K562 (cell line): ENCODE data around the gene KCNK1. TPM values are rescaled to one million over a fixed set of nuclear protein-coding genes. Genes with fewer than 3 reads are reported as not detected.
A peak's percentile ranks its signal among the peaks of the same experiment; 100 is the strongest.

Source experiments
- AFF4 ChIP-seq: sonication (generic); formaldehyde crosslinking; IDR thresholded peaks from 2 replicates; pipeline ENCODE4 v1.8.0; 2023; ENCODE audit warnings: mild to moderate bottlenecking, missing genetic modification reagents
- ARID1B ChIP-seq: fragments of 450-650 bp; IDR thresholded peaks from 2 replicates; pipeline ENCODE4 v1.6.1; 2016; ENCODE audit warnings: antibody characterized with exemption, mild to moderate bottlenecking, inconsistent platforms
- ATF1 ChIP-seq, 2 experiments: fragments of 450-650 bp in 1 of 2; IDR thresholded peaks; 2 replicates each; pipeline ENCODE4 v1.6.1; 2016; ENCODE audit warnings: missing compliant biosample characterization in 1 of 2, missing genetic modification characterization in 1 of 2
- CBFA2T3 ChIP-seq: fragments of 450-650 bp; IDR thresholded peaks from 2 replicates; pipeline ENCODE4 v1.6.1; 2017
- CC2D1A ChIP-seq: fragments of 450-650 bp; IDR thresholded peaks from 2 replicates; pipeline ENCODE4 v1.6.1; 2017; ENCODE audit warnings: mild to moderate bottlenecking
- CREB1 ChIP-seq, 2 experiments: sonication (generic) in 1 of 2; formaldehyde crosslinking in 1 of 2; IDR thresholded peaks; 2 replicates each; pipeline versions ENCODE4 v1.6.1 to v1.8.0; 2012 to 2022; ENCODE audit warnings: inconsistent platforms in 1 of 2, mild to moderate bottlenecking in 1 of 2, missing genetic modification reagents in 1 of 2, moderate library complexity in 1 of 2
- DLX4 ChIP-seq: fragments of 250-450 bp; sonication (Bioruptor Pico); IDR thresholded peaks from 2 replicates; pipeline ENCODE4 v1.6.1; 2021; ENCODE audit warnings: mild to moderate bottlenecking
- DNMT1 ChIP-seq: fragments of 450-650 bp; IDR thresholded peaks from 2 replicates; pipeline ENCODE4 v1.6.1; 2016; ENCODE audit warnings: antibody characterized with exemption, mild to moderate bottlenecking
- ELF2 ChIP-seq: fragments of 250-450 bp; sonication (Bioruptor Pico); IDR thresholded peaks from 2 replicates; pipeline ENCODE4 v1.5.0; 2021; ENCODE audit warnings: mild to moderate bottlenecking
- HES1 ChIP-seq: fragments of 450-650 bp; IDR thresholded peaks from 2 replicates; pipeline ENCODE4 v1.6.1; 2016; ENCODE audit warnings: low read depth, mild to moderate bottlenecking, moderate library complexity
- HNRNPL ChIP-seq: fragments of 200-400 bp; formaldehyde crosslinking; IDR thresholded peaks from 2 replicates; pipeline ENCODE4 v1.6.1; 2017; ENCODE audit warnings: low read depth, mild to moderate bottlenecking, low read length
- JUN ChIP-seq, 2 experiments: sonication (generic) in 1 of 2; formaldehyde crosslinking in 1 of 2; IDR thresholded peaks; 2 replicates each; pipeline versions ENCODE4 v1.6.1 to v1.8.0; 2012 to 2022; ENCODE audit warnings: borderline replicate concordance in 2 of 2, mild to moderate bottlenecking in 2 of 2, improper control_type of control experiment in 1 of 2, low read depth in 1 of 2, low read length in 1 of 2, missing genetic modification reagents in 1 of 2
- NFIX ChIP-seq: fragments of 250-450 bp; sonication (Bioruptor Pico); IDR thresholded peaks from 2 replicates; pipeline ENCODE4 v1.4.0; 2020; ENCODE audit warnings: low read depth, mild to moderate bottlenecking, moderate library complexity
- POLR2AphosphoS2 ChIP-seq: IDR thresholded peaks from 2 replicates; pipeline ENCODE4 v1.6.1; 2012; ENCODE audit warnings: low read length, improper control_type of control experiment
- RBM39 ChIP-seq: fragments of 200-400 bp; formaldehyde crosslinking; optimal IDR thresholded peaks from 2 replicates; pipeline ENCODE3; 2018; ENCODE audit warnings: low read depth, low read length
- SUPT5H ChIP-seq: fragments of 450-650 bp; IDR thresholded peaks from 2 replicates; pipeline ENCODE4 v1.6.1; 2016
- TFAP4 ChIP-seq: sonication (generic); formaldehyde crosslinking; IDR thresholded peaks from 2 replicates; pipeline ENCODE4 v1.8.0; 2022; ENCODE audit warnings: missing genetic modification reagents, mild to moderate bottlenecking, moderate library complexity, borderline replicate concordance
- ZEB2 ChIP-seq: fragments of 450-650 bp; IDR thresholded peaks from 2 replicates; pipeline ENCODE4 v1.6.1; 2016
- ZNF354B ChIP-seq: fragments of 250-450 bp; sonication (Bioruptor Pico); IDR thresholded peaks from 2 replicates; pipeline ENCODE4 v1.4.0; 2020
- ZNF695 ChIP-seq: fragments of 450-650 bp; formaldehyde crosslinking; IDR thresholded peaks from 2 replicates; pipeline ENCODE4 v1.4.0; 2020; ENCODE audit warnings: mild to moderate bottlenecking, moderate library complexity
- polyA plus RNA-seq, 8 experiments: library from polyadenylated mRNA; depleted of rRNA in 4 of 8; stranded (reverse) in 5 of 8; unstranded in 3 of 8; fragments of >200 nt; fragmentation: Nextera tagmentation in 2 of 8; fragmentation: Illumina TruSeq in 1 of 8; extraction: Ambion mirVana in 2 of 8; extraction: Trizol in 1 of 8; gene quantifications; 2 replicates each; pipeline versions ENCODE4 v1.2.1 to v1.2.3, GENCODE V29; 2011 to 2014; ENCODE audit warnings: inconsistent platforms in 1 of 8, missing spikeins in 1 of 8
- total RNA-seq, 7 experiments: library from RNA; depleted of rRNA in 6 of 7; stranded (reverse); fragments of >200 nt in 6 of 7; fragmentation: Illumina TruSeq in 2 of 7; extraction: Trizol in 2 of 7; gene quantifications; 2 replicates each; pipeline versions ENCODE4 v1.2.1 to v1.2.3, GENCODE V29; 2011 to 2021; ENCODE audit warnings: low replicate concordance in 1 of 7
- TF ChIP-seq, protein P1 (sequence below), 2 experiments: fragments of 450-650 bp in 1 of 2; sonication (generic) in 1 of 2; formaldehyde crosslinking in 1 of 2; IDR thresholded peaks in 1 of 2; conservative IDR thresholded peaks in 1 of 2; 2 replicates each; pipeline versions ENCODE4 v1.6.1 to v1.8.1; 2016 to 2023; ENCODE audit warnings: mild to moderate bottlenecking in 2 of 2, moderate library complexity in 2 of 2, inconsistent platforms in 1 of 2, missing genetic modification reagents in 1 of 2

KCNK1 gene
- total and polyA plus RNA-seq, 9 of the 15 experiments (the other 6 are each of a cell fraction or from before 2014, with no cell fraction given): 3.1 to 22.7 (median 6.0) TPM

GRCh38 chr1:233613252-233614172 is at the start of gene KCNK1 (continued):
- TF ChIP-seq POLR2AphosphoS2 (no peak), ZEB2 (0 out of 2 replicates have a peak, but pooled peaks have one; percentile 19), TFAP4 (CRISPR knock-in tag) (peak; percentile 51; the same call in 1 of the 2 replicates), ELF2 (no peak), CREB1 (IDR thresholded peaks at IDR 0.05) (peak; percentile 37), CREB1 (CRISPR knock-in tag; IDR thresholded peaks at IDR 0.05) (peak; percentile 55), SUPT5H (peak; percentile 76), NFIX (CRISPR knock-in tag) (no peak), ZNF354B (CRISPR knock-in tag) (no peak), JUN (IDR thresholded peaks at IDR 0.05; ENCODE audit: borderline replicate concordance, low read depth, low read length) (no peak), JUN (CRISPR knock-in tag; IDR thresholded peaks at IDR 0.05; ENCODE audit: borderline replicate concordance) (no peak; the same call in 1 of the 2 replicates), DNMT1 (no peak), ZNF695 (CRISPR knock-in tag) (no peak), ATF1 (CRISPR knock-in tag; IDR thresholded peaks at IDR 0.05) (no peak), ATF1 (tag; IDR thresholded peaks at IDR 0.05) (peak; percentile 51), RBM39 (no peak), HNRNPL (no peak), ARID1B (peak; percentile 50; the same call in 1 of the 2 replicates), CC2D1A (no peak), AFF4 (no peak), HES1 (no peak), DLX4 (no peak), CBFA2T3 (no peak)
- TF ChIP-seq, protein P1, sequence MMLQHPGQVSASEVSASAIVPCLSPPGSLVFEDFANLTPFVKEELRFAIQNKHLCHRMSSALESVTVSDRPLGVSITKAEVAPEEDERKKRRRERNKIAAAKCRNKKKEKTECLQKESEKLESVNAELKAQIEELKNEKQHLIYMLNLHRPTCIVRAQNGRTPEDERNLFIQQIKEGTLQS (IDR thresholded peaks at IDR 0.05): peak; percentile 44; the same call in 1 of the 2 replicates
- TF ChIP-seq, protein P1 (CRISPR knock-in tag; conservative IDR thresholded peaks at IDR 0.05): no peak
